Left ventricle myocardium inferior (tissue), 1 donor: ENCODE results near the gene DLG2. TPM values are rescaled to one million over a fixed set of nuclear protein-coding genes. Genes with fewer than 3 reads are reported as not detected.

Experiments
- DNase-seq: peaks from one replicate; pipeline ENCODE4 v3.0.0-alpha.2; 2020
- H3K27ac ChIP-seq: fragments of 200-600 bp; replicated peaks from 2 replicates; pipeline ENCODE4 v1.8.0; 2021
- H3K27me3 ChIP-seq: fragments of 200-600 bp; 2 replicates; pipeline ENCODE4 v1.8.0; 2021; ENCODE audit warnings: low read depth
- H3K36me3 ChIP-seq: fragments of 200-600 bp; 2 replicates; pipeline ENCODE4 v1.8.0; 2021
- H3K4me1 ChIP-seq: fragments of 200-600 bp; 2 replicates; pipeline ENCODE4 v1.8.0; 2021
- H3K4me3 ChIP-seq: fragments of 200-600 bp; 2 replicates; pipeline ENCODE4 v1.8.0; 2021; ENCODE audit warnings: mild to moderate bottlenecking, moderate library complexity
- H3K9me3 ChIP-seq: fragments of 200-600 bp; replicated peaks from 2 replicates; pipeline ENCODE4 v1.8.0; 2021
- intact Hi-C: fragments of 100-400 bp; cut with micrococcal nuclease; formaldehyde crosslinking; loops from one replicate; pipeline ENCODE4 v1.11.0; 2022
- total RNA-seq: library from RNA; stranded (reverse); fragmentation: NEBNext Ultra II Directional; extraction: Animal tissue kit (Norgen Biotek cat#: 25700); gene quantifications from one replicate; pipeline ENCODE4 v1.2.1, GENCODE V29; 2021
- TF ChIP-seq, protein P1 (sequence below): fragments of 200-600 bp; IDR thresholded peaks from 2 replicates; pipeline ENCODE4 v1.8.0; 2021; ENCODE audit warnings: antibody characterized with exemption, mild to moderate bottlenecking, borderline replicate concordance
- donor health status: DM: no; HTN: yes; CAD: no; lungs with severe emphysema.

DLG2 gene
- total RNA-seq, 1 donor from 2014 or later = 6.5 TPM

DNA sequence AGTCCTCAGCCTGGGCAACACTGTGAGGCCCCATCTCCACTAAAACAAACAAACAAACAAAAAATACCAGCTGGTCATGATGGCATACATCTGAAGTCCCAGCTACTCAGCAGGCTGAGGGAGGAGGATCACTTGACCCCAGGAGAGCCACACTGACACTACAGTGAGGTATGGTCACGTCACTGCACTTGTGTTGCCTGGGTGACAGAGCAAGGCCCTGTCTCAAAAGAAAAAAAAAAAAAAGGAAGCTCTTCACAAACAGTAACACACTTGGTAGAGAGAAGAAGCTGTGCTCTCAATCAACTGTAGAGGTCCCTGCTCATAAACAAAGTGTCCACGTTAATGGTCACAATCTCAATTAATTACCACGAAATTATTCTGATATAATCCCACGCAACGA lies 1939.4 kb downstream of the DLG2 start:
- intact Hi-C loops = no loop called here
- no peak for DNase-seq

DNA sequence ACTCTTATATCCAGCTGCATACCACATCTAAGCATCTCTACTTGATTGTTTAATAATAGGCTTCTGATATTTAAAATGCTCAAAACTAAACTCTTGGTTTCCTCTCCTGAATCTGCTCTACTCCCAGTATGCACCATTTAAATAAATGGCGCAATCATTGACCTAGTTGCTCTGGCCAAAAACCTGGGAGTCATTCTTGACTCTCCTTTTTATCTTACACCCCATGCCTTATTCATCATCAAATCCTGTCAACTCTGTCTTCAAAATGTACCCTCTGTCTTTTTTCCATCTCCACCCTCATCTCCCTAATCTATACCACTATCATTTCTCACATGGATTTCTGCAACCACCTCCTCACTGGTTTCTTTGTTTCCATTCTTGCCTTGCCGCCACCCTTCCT lies 1941.4 kb downstream of the DLG2 start:
- no peaks in the 10 kb centered on the region for H3K36me3 ChIP-seq
- no peak for DNase-seq
- TF ChIP-seq, protein P1, sequence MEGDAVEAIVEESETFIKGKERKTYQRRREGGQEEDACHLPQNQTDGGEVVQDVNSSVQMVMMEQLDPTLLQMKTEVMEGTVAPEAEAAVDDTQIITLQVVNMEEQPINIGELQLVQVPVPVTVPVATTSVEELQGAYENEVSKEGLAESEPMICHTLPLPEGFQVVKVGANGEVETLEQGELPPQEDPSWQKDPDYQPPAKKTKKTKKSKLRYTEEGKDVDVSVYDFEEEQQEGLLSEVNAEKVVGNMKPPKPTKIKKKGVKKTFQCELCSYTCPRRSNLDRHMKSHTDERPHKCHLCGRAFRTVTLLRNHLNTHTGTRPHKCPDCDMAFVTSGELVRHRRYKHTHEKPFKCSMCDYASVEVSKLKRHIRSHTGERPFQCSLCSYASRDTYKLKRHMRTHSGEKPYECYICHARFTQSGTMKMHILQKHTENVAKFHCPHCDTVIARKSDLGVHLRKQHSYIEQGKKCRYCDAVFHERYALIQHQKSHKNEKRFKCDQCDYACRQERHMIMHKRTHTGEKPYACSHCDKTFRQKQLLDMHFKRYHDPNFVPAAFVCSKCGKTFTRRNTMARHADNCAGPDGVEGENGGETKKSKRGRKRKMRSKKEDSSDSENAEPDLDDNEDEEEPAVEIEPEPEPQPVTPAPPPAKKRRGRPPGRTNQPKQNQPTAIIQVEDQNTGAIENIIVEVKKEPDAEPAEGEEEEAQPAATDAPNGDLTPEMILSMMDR = no peak
- intact Hi-C loops = no loop called here
- H3K9me3 ChIP-seq = no peaks in the 10 kb centered on the region
- H3K4me3 ChIP-seq = no peak overlapping the region
- H3K27ac ChIP-seq = no peak overlapping the region
- H3K27me3 ChIP-seq = peaks cover 10% of the 10 kb centered on the region
- H3K4me1 ChIP-seq = peaks cover 3% of the 10 kb centered on the region

More for the DNA sequence above, 1939.4 kb downstream of the DLG2 start:
- no peaks in the 10 kb centered on the region for H3K36me3 ChIP-seq
- no peaks in the 10 kb centered on the region for H3K9me3 ChIP-seq
- H3K27me3 ChIP-seq = peaks cover 4% of the 10 kb centered on the region
- peaks cover 23% of the 10 kb centered on the region for H3K4me1 ChIP-seq
- H3K4me3 ChIP-seq = no peak overlapping the region
- TF ChIP-seq, protein P1 = no peak
- H3K27ac ChIP-seq = no peak overlapping the region

DNA sequence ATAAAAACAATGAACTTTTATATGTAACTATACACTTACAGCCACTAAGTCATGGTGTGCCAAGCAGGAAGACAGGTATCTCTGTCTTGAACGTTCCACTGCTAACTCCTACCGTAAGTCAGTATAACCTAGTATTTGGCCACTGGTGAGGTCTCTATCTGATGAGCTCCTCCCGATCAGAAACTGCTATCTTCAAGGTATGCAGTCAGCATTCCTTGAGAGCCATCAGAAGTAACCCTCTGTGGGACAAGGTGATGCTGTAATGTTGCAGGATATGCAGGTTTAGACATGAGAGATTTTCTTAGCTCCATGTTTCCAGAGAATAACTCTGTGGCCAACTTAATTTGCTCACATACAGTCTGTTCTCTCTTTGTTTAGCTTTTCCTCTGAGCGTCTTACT lies 1943.1 kb downstream of the DLG2 start:
- TF ChIP-seq, protein P1 = no peak
- no peak for DNase-seq
- Histone ChIP-seq H3K27ac (no peak overlapping the region), H3K4me1 (no peaks in the 10 kb centered on the region), H3K4me3 (no peak overlapping the region), H3K36me3 (no peaks in the 10 kb centered on the region), H3K27me3 (peaks cover 10% of the 10 kb centered on the region), H3K9me3 (no peaks in the 10 kb centered on the region)
- intact Hi-C loops = no loop called here

GRCh38 chr11:83682611-83682973 lies 1944.6 kb downstream of the DLG2 start:
- no peak for DNase-seq
- Histone ChIP-seq H3K9me3 (no peaks in the 10 kb centered on the region), H3K27ac (no peak overlapping the region), H3K4me3 (no peak overlapping the region), H3K27me3 (peaks cover 10% of the 10 kb centered on the region), H3K36me3 (no peaks in the 10 kb centered on the region), H3K4me1 (no peaks in the 10 kb centered on the region)
- TF ChIP-seq, protein P1 = no peak
- intact Hi-C loops = no loop called here

GRCh38 chr11:83681906-83682610 lies 1945.1 kb downstream of the DLG2 start:
- no peak for DNase-seq
- TF ChIP-seq, protein P1 = no peak
- H3K27me3 ChIP-seq = peaks cover 10% of the 10 kb centered on the region
- no peak overlapping the region for H3K4me3 ChIP-seq
- no peaks in the 10 kb centered on the region for H3K4me1 ChIP-seq
- H3K9me3 ChIP-seq = no peaks in the 10 kb centered on the region
- intact Hi-C loops = no loop called here
- no peaks in the 10 kb centered on the region for H3K36me3 ChIP-seq
- no peak overlapping the region for H3K27ac ChIP-seq
